ENCODE data around the gene DCTD.

DNA sequence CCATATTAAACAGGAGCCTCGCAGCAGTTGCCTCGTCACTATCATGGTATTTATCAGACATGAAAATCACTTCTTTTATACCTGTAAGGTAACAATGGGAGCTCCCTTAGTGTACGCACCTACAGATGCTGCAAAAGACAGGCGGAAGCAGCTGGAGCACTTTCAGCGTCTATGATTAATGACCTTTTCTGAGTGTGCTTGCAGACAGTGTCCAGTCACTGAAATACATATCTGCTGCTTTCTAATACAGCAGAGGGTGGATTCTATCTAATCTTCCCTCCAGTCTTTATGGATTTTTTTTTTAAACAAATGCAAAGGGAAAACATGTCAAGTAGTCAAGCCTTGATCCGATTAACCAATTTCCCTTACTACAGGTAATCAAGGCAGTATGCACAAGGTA lies 24.1 kb downstream of the DCTD start:
- TF ChIP-seq, protein P1, sequence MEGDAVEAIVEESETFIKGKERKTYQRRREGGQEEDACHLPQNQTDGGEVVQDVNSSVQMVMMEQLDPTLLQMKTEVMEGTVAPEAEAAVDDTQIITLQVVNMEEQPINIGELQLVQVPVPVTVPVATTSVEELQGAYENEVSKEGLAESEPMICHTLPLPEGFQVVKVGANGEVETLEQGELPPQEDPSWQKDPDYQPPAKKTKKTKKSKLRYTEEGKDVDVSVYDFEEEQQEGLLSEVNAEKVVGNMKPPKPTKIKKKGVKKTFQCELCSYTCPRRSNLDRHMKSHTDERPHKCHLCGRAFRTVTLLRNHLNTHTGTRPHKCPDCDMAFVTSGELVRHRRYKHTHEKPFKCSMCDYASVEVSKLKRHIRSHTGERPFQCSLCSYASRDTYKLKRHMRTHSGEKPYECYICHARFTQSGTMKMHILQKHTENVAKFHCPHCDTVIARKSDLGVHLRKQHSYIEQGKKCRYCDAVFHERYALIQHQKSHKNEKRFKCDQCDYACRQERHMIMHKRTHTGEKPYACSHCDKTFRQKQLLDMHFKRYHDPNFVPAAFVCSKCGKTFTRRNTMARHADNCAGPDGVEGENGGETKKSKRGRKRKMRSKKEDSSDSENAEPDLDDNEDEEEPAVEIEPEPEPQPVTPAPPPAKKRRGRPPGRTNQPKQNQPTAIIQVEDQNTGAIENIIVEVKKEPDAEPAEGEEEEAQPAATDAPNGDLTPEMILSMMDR (IDR thresholded peaks at IDR 0.05) = no peak
- no peak for TF ChIP-seq POLR2AphosphoS5 (IDR thresholded peaks at IDR 0.05)
- TF ChIP-seq POLR2A (IDR thresholded peaks at IDR 0.05) = no peak
